ENCODE data around the gene GABPA.
"Not testable (repeated sequence)": the region's sequence is repeated elsewhere in the genome, so short reads cannot be mapped to it uniquely, and the experiment has no call there.

Gene GABPA

GRCh38 chr21:25708467-25709065, 26.2 kb upstream of the GABPA start:
- peaks cover 0 to 12% (median 0%) of the 10 kb centered on the region in 11 experiments; a peak in 3 of 22 replicates for H3K36me3 ChIP-seq
- no peaks in the 10 kb centered on the region for H3K4me1 ChIP-seq
- no peak overlapping the region for H3K4me3 ChIP-seq
- H3K4me2 ChIP-seq, result no peak overlapping the region
- H3K9ac ChIP-seq, result no peak overlapping the region
- H3K9me3 ChIP-seq (replicated peaks in 1 of 11), result no peaks in the 10 kb centered on the region
- H4K20me1 ChIP-seq, result no peaks in the 10 kb centered on the region
- no peaks in the 10 kb centered on the region for H3K27me3 ChIP-seq
- H3K27ac ChIP-seq, result no peak overlapping the region
- TF ChIP-seq Cebpa-rat (IDR thresholded peaks at IDR 0.05), result no peak

GRCh38 chr21:25709684-25710265, 25.0 kb upstream of the GABPA start:
- Histone ChIP-seq H3K4me2 (no peak overlapping the region), H3K27ac (no peak overlapping the region), H3K36me3 (peaks cover 0 to 21% (median 2%) of the 10 kb centered on the region in 11 experiments; a peak in 9 of 22 replicates), H3K27me3 (no peaks in the 10 kb centered on the region), H3K4me3 (no peak overlapping the region), H3K4me1 (no peaks in the 10 kb centered on the region), H4K20me1 (no peaks in the 10 kb centered on the region), H3K9me3 (replicated peaks in 1 of 11) (no peaks in the 10 kb centered on the region), H3K9ac (no peak overlapping the region)
- TF ChIP-seq Cebpa-rat (IDR thresholded peaks at IDR 0.05), result no peak

DNA sequence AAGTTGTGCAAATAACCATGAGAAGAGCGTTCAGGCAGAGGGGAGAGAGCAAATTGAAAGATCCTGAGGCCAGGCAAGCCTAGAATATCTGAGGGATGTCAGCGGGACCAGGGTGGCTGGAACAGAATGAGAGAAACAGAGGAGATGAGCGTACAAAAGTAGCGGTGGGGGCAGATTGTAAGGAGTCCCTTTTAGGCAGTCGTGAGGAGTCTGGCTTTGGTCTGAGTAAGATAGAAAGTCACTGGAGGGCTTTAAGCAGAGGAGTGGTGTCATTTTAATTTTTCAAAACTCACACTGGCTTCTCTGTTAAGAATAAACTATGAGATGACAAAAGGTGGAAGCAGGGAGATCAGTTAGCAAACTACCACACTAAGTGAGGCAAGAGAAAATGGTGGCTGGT, 24.2 kb upstream of the GABPA start:
- Histone ChIP-seq H3K4me2 (no peak overlapping the region), H3K9me3 (replicated peaks in 1 of 11) (no peaks in the 10 kb centered on the region), H3K9ac (no peak overlapping the region), H3K36me3 (peaks cover 4 to 29% (median 10%) of the 10 kb centered on the region in 11 experiments; a peak in 12 of 22 replicates), H4K20me1 (no peaks in the 10 kb centered on the region), H3K27me3 (no peaks in the 10 kb centered on the region), H3K4me3 (no peak overlapping the region), H3K4me1 (no peaks in the 10 kb centered on the region), H3K27ac (no peak overlapping the region)
- no peak for TF ChIP-seq Cebpa-rat (IDR thresholded peaks at IDR 0.05)

DNA sequence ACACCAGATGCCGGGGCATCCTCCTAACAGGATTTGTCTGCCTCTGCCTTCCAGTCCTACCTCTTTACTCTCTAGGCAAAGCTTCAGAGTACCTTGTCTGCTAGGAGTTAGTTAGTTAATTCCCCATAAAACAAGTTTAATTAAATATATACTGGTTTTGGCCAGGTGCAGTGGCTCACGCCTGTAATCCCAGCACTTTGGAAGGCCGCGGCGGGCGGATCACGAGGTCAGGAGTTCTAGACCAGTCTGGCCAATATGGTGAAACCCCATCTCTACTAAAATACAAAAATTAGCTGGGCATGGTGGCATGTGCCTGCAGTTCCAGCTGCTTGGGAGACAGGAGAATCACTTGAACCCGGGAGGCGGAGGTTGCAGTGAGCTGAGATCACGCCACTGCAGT, 20.7 kb upstream of the GABPA start:
- not testable (repeated sequence) for H3K27me3 ChIP-seq; H3K4me3 ChIP-seq; H3K9me3 ChIP-seq (replicated peaks in 1 of 11); H3K9ac ChIP-seq; H4K20me1 ChIP-seq; H3K4me1 ChIP-seq; H3K4me2 ChIP-seq; H3K27ac ChIP-seq
- H3K36me3 ChIP-seq, result peaks cover 11 to 43% (median 23%) of the 10 kb centered on the region in 11 experiments; a peak in 16 of 22 replicates

DNA sequence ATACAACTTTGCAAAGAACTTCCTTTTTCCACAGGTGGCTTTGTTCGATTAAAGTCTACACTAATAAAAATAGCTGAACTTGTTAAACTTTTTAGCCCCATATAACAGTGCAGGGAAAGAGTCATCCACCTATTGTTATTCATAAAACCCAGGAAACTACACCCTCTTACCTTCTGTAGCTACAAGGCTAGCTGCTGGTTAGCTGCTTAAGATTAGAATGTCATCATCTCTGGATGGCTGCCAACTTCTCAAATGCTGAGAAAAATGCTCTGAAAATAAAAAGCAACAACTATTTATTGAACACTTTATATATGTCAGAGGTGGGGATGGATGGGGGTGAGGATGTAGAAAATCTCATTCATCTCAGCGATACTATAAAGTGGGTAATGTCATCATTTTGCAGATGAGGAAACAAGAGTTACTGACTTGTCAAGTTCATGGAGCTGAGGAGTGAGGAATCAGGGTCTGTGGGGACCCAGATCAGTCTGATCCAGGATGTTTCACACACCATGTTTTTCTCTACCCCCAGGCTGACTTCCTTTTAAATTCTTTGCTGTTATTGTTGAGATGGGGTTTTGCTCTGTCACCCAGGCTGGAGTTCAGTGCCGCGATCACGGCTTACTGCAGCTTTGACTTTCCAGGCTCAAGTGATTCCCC, 17.2 kb upstream of the GABPA start:
- no peak overlapping the region for H3K27ac ChIP-seq

GRCh38 chr21:25721987-25722386, 12.8 kb upstream of the GABPA start:
- Histone ChIP-seq H3K4me2 (0 out of 22 replicates have a peak overlapping the region, but pooled peaks of 2 of the 11 experiments have one; percentile 29 to 69), H4K20me1 (peaks cover 0 to 24% (median 14%) of the 10 kb centered on the region in 11 experiments; a peak in 9 of 22 replicates), H3K27ac (no peak overlapping the region)

More for the DNA sequence above, 17.2 kb upstream of the GABPA start:
- peaks cover 5 to 16% (median 7%) of the 10 kb centered on the region in 10 experiments; a peak in 16 of 20 replicates for H3K4me1 ChIP-seq
- peaks cover 0 to 8% (median 0%) of the 10 kb centered on the region in 11 experiments; a peak in 4 of 22 replicates for H4K20me1 ChIP-seq
- no peak overlapping the region for H3K4me2 ChIP-seq
- TF ChIP-seq Cebpa-rat (IDR thresholded peaks at IDR 0.05), result no peak
- peaks cover 28 to 66% (median 46%) of the 10 kb centered on the region in 11 experiments for H3K36me3 ChIP-seq
- H3K9ac ChIP-seq, result no peak overlapping the region
- no peaks in the 10 kb centered on the region for H3K27me3 ChIP-seq
- H3K9me3 ChIP-seq (replicated peaks in 1 of 11), result no peaks in the 10 kb centered on the region
- H3K4me3 ChIP-seq, result no peak overlapping the region

DNA sequence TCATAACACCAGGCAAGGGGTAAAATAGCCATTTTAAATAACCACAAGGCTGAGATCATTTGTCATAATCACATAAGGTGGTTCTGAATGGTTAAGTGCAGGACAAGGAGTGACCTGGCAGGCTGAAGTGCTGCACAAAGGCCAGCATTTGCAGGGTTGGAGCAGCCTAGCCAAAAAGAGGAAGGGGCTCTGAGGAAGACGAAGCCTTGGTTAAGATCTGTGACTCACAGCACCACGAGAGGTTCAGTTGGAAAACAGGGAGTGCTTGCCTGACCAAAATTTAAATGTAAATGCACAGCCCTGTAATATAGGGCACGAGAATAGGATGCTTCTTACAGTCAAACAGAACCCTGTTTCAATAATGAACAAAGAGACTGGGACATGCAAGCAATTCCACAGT, 12.1 kb upstream of the GABPA start:
- H3K9me3 ChIP-seq (replicated peaks in 1 of 11), result no peaks in the 10 kb centered on the region
- H3K4me1 ChIP-seq, result peaks cover 5 to 35% (median 14%) of the 10 kb centered on the region in 10 experiments; a peak in 17 of 20 replicates
- peaks cover 0 to 25% (median 14%) of the 10 kb centered on the region in 11 experiments; a peak in 9 of 22 replicates for H4K20me1 ChIP-seq
- H3K27ac ChIP-seq, result no peak overlapping the region
- no peak for TF ChIP-seq Cebpa-rat (IDR thresholded peaks at IDR 0.05)
- peaks cover 54 to 83% (median 75%) of the 10 kb centered on the region in 11 experiments for H3K36me3 ChIP-seq
- H3K27me3 ChIP-seq, result no peaks in the 10 kb centered on the region
- H3K9ac ChIP-seq, result 0 out of 22 replicates have a peak overlapping the region, but pooled peaks of 1 of the 11 experiments have one; percentile 4
- peak overlapping the region in 5 of 11 experiments; percentile 29 to 69 (median 44); a peak in 10 of 22 replicates for H3K4me2 ChIP-seq
- no peak overlapping the region for H3K4me3 ChIP-seq

More at GRCh38 chr21:25721987-25722386, 12.8 kb upstream of the GABPA start:
- Histone ChIP-seq H3K9me3 (replicated peaks in 1 of 11) (no peaks in the 10 kb centered on the region), H3K9ac (no peak overlapping the region), H3K36me3 (peaks cover 48 to 82% (median 70%) of the 10 kb centered on the region in 11 experiments), H3K27me3 (no peaks in the 10 kb centered on the region), H3K4me1 (peaks cover 6 to 38% (median 16%) of the 10 kb centered on the region in 10 experiments; a peak in 17 of 20 replicates), H3K4me3 (no peak overlapping the region)
- no peak for TF ChIP-seq Cebpa-rat (IDR thresholded peaks at IDR 0.05)

- peak overlapping the region in 10 of 11 experiments; percentile 12 to 94 (median 79); a peak in 15 of 22 replicates for H3K4me2 ChIP-seq
- H3K9ac ChIP-seq, result peak overlapping the region in 2 of 11 experiments; percentile 36 to 99; a peak in 5 of 22 replicates
- peaks cover 36 to 58% (median 52%) of the 10 kb centered on the region in 11 experiments for H3K36me3 ChIP-seq
- no peak overlapping the region for H3K4me3 ChIP-seq
- H4K20me1 ChIP-seq, result peaks cover 15 to 56% (median 42%) of the 10 kb centered on the region in 11 experiments; a peak in 17 of 22 replicates
- H3K27ac ChIP-seq, result no peak overlapping the region
- H3K27me3 ChIP-seq, result no peaks in the 10 kb centered on the region
- H3K4me1 ChIP-seq, result peaks cover 20 to 38% (median 29%) of the 10 kb centered on the region in 10 experiments
- TF ChIP-seq Cebpa-rat (IDR thresholded peaks at IDR 0.05), result no peak
- H3K9me3 ChIP-seq (replicated peaks in 1 of 11), result no peaks in the 10 kb centered on the region
Measured at GRCh38 chr21:25732091-25732760, 2.5 kb upstream of the GABPA start.
